Ascending aorta (tissue), 2 donors: Measurements from ENCODE around the gene KLK6. TPM values are rescaled to one million over a fixed set of nuclear protein-coding genes. Genes with fewer than 3 reads are reported as not detected.

Source experiments
- DNase-seq, 2 donors: peaks; one replicate each; pipeline ENCODE4 v3.0.0-alpha.2; 2019; ENCODE audit warnings: low spot score in 2 of 2
- H3K27ac ChIP-seq, 2 donors: fragments of 200-600 bp; sonication (generic); one replicate each; pipeline ENCODE4 v1.5.1; 2016 to 2017; ENCODE audit warnings: mild to moderate bottlenecking in 1 of 2
- H3K27me3 ChIP-seq: fragments of 200-600 bp; sonication (generic); one replicate; pipeline ENCODE4 v1.5.1; 2017
- H3K36me3 ChIP-seq, 2 donors: fragments of 200-600 bp; sonication (generic); one replicate each; pipeline ENCODE4 v1.5.1; 2016
- H3K4me1 ChIP-seq, 2 donors: fragments of 200-600 bp; sonication (generic); one replicate each; pipeline ENCODE4 v1.5.1; 2016 to 2017; ENCODE audit warnings: mild to moderate bottlenecking in 1 of 2
- H3K4me3 ChIP-seq, 2 donors: fragments of 200-600 bp; sonication (generic); one replicate each; pipeline ENCODE4 v1.5.1; 2016 to 2017; ENCODE audit warnings: mild to moderate bottlenecking in 1 of 2
- H3K9me3 ChIP-seq, 2 donors: fragments of 200-600 bp; sonication (generic); one replicate each; pipeline ENCODE4 v1.5.1; 2016
- intact Hi-C: fragments of 100-400 bp; cut with DNase I; formaldehyde crosslinking; loops from one replicate; pipeline ENCODE4 v1.15.1; 2023
- total RNA-seq: library from RNA; depleted of rRNA; stranded (reverse); fragments of >200 nt; gene quantifications from one replicate; pipeline ENCODE4 v1.1.0, GENCODE V29; 2016
- TF ChIP-seq, protein P1 (sequence below), 3 experiments: fragments of 200-600 bp in 2 of 3; fragments of 450-650 bp in 1 of 3; sonication (generic) in 2 of 3; IDR thresholded peaks; one replicate each; pipeline ENCODE4 v1.5.1; 2016 to 2019; ENCODE audit warnings: antibody characterized with exemption in 3 of 3, mild to moderate bottlenecking in 1 of 3, moderate library complexity in 1 of 3

The KLK6 gene
- total RNA-seq, 1 donor from 2014 or later, result not detected

GRCh38 chr19:50932018-50932689 is 37.2 kb downstream of the KLK6 start:
- no peaks in the 10 kb centered on the region for H3K27me3 ChIP-seq
- no peak for DNase-seq
- no peaks in the 10 kb centered on the region for H3K36me3 ChIP-seq
- no peaks in the 10 kb centered on the region for H3K9me3 ChIP-seq
- H3K27ac ChIP-seq, result no peak overlapping the region
- TF ChIP-seq, protein P1, sequence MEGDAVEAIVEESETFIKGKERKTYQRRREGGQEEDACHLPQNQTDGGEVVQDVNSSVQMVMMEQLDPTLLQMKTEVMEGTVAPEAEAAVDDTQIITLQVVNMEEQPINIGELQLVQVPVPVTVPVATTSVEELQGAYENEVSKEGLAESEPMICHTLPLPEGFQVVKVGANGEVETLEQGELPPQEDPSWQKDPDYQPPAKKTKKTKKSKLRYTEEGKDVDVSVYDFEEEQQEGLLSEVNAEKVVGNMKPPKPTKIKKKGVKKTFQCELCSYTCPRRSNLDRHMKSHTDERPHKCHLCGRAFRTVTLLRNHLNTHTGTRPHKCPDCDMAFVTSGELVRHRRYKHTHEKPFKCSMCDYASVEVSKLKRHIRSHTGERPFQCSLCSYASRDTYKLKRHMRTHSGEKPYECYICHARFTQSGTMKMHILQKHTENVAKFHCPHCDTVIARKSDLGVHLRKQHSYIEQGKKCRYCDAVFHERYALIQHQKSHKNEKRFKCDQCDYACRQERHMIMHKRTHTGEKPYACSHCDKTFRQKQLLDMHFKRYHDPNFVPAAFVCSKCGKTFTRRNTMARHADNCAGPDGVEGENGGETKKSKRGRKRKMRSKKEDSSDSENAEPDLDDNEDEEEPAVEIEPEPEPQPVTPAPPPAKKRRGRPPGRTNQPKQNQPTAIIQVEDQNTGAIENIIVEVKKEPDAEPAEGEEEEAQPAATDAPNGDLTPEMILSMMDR (IDR thresholded peaks at IDR 0.05), result no peak
- intact Hi-C loops, result no loop called here
- H3K4me3 ChIP-seq, result no peak overlapping the region
- H3K4me1 ChIP-seq, result no peaks in the 10 kb centered on the region

DNA sequence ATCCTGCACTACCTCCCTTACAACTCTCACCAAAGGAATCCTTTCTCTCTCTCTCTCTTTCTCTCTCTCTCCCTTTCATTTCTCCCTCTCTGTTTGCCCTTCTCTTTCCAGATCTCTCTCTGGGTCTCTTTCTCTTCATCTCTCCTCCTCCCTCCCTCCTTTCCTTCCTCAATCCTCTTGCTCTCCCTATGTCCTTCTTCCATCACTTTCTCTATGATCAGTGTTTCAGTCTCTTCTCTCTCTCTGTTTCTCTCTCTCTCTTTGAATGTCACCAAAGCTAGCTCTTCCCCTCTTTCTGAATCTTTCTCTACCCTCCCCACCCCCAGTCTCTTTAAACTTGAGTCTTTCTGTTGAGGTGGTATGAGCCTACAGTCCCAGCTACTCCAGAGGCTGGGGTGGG is 38.4 kb downstream of the KLK6 start:
- Histone ChIP-seq H3K36me3 (no peaks in the 10 kb centered on the region), H3K27ac (no peak overlapping the region), H3K4me1 (no peaks in the 10 kb centered on the region), H3K27me3 (no peaks in the 10 kb centered on the region), H3K9me3 (no peaks in the 10 kb centered on the region), H3K4me3 (no peak overlapping the region)
- TF ChIP-seq, protein P1 (IDR thresholded peaks at IDR 0.05), result no peak
- intact Hi-C loops, result no loop called here
- no peak for DNase-seq

DNA sequence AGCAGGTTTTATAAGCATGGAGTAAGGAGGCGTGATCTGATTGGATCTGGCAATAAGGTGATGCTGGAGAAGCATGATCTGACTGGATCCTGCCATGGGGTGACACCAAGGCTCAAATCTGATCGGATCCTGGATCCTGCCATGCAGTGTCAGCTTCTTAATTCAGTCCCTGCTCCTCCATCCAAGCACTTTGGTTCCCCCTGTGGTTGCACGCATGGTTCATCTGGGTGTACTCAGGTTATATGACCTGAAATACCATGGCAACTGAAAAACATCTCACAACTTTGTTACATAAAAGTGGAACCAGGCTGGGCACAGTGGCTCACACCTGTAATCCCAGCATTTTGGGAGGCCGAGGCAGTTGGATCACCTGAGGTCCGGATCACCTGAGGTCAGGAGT is 40.6 kb downstream of the KLK6 start:
- TF ChIP-seq, protein P1 (IDR thresholded peaks at IDR 0.05), result no peak
- intact Hi-C loops, result no loop called here

DNA sequence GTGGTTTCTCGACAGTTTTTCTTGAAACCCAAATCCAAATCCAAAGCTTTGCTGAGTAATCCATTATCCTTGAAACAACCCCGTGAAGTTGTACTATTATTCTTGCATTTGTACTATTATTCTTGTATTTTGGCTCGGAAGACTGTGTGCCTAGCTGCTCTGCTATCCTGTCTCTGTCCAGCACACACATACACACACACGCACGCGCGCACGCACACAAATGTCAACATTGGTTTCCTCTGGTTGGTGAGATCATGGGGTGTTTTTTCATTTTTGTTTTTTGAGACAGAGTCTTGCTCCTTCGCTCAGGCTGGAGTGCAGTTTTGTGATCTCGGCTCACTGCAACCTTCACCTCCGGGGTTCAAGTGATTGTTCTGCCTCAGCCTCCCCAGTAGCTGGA is 43.2 kb downstream of the KLK6 start:
- Histone ChIP-seq H3K27ac (no peak overlapping the region), H3K9me3 (no peaks in the 10 kb centered on the region), H3K27me3 (no peaks in the 10 kb centered on the region), H3K36me3 (no peaks in the 10 kb centered on the region), H3K4me3 (no peak overlapping the region), H3K4me1 (no peaks in the 10 kb centered on the region)
- no peak for DNase-seq
- TF ChIP-seq, protein P1 (IDR thresholded peaks at IDR 0.05), result no peak
- intact Hi-C loops, result no loop called here

More for the DNA sequence above, 40.6 kb downstream of the KLK6 start:
- Histone ChIP-seq H3K27me3 (no peaks in the 10 kb centered on the region), H3K9me3 (no peaks in the 10 kb centered on the region), H3K4me3 (no peak overlapping the region), H3K4me1 (no peaks in the 10 kb centered on the region), H3K27ac (no peak overlapping the region), H3K36me3 (no peaks in the 10 kb centered on the region)
- no peak for DNase-seq

DNA sequence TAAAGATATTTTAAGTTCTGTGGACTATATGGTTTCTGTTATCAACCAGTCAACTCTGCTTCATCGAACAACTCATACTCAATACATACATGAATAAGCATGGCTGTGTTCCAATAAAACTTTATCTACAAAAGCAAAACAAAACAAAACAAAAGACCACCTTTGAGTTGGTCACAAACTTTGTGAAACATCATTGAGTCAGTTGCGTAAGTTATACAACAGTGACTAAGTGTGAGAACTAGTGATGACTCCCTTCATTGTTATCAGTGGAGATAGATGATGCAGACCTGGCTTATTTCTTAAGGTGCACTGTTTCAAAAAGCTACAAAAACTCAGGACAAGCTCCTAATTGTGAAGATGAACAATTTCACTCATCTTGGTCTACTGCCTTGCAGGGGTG is 43.7 kb downstream of the KLK6 start:
- no peaks in the 10 kb centered on the region for H3K4me1 ChIP-seq
- intact Hi-C loops, result no loop called here
- H3K4me3 ChIP-seq, result no peak overlapping the region
- TF ChIP-seq, protein P1 (IDR thresholded peaks at IDR 0.05), result no peak
- H3K9me3 ChIP-seq, result no peaks in the 10 kb centered on the region
- H3K27ac ChIP-seq, result no peak overlapping the region
- DNase-seq, result no peak
- no peaks in the 10 kb centered on the region for H3K36me3 ChIP-seq
- no peaks in the 10 kb centered on the region for H3K27me3 ChIP-seq

DNA sequence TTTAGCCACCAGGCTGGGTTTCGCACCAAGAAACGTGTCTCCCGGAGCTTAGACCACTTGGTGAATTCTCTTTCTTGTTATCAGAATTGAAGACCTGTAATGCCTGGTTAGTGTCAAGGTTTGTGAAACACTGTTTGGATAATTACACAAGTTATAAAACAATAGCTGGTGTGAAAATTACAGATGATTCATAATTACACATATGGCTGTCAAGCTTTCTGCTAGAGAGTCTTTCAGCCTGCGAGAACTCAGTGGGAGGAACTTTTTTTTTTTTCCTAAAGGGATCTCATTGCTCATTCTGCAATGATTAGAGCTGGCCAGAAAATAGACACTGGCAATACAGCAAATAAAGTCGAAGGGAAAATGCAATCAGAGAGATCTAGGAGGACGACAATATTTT is 44.8 kb downstream of the KLK6 start:
- intact Hi-C loops, result no loop called here
- Histone ChIP-seq H3K27me3 (no peaks in the 10 kb centered on the region), H3K4me1 (no peaks in the 10 kb centered on the region), H3K4me3 (no peak overlapping the region), H3K36me3 (no peaks in the 10 kb centered on the region), H3K9me3 (no peaks in the 10 kb centered on the region), H3K27ac (no peak overlapping the region)
- TF ChIP-seq, protein P1 (IDR thresholded peaks at IDR 0.05), result no peak
- DNase-seq, result no peak
